Peyer's patch (tissue), 4 donors: Measurements from ENCODE around the gene CDHR1.

Experiments
- POLR2A ChIP-seq, 2 donors: fragments of 450-650 bp; IDR thresholded peaks; one replicate each; pipeline ENCODE4 v1.5.1; 2017; ENCODE audit warnings: antibody characterized with exemption in 2 of 2, mild to moderate bottlenecking in 2 of 2, moderate library complexity in 2 of 2
- TF ChIP-seq, protein P1 (sequence below), 6 experiments: fragments of 450-650 bp in 4 of 6; fragments of 200-600 bp in 2 of 6; sonication (generic) in 1 of 6; IDR thresholded peaks; one replicate each; pipeline ENCODE4 v1.5.1; 2017 to 2019; ENCODE audit warnings: antibody characterized with exemption in 6 of 6, mild to moderate bottlenecking in 3 of 6, moderate library complexity in 1 of 6

DNA sequence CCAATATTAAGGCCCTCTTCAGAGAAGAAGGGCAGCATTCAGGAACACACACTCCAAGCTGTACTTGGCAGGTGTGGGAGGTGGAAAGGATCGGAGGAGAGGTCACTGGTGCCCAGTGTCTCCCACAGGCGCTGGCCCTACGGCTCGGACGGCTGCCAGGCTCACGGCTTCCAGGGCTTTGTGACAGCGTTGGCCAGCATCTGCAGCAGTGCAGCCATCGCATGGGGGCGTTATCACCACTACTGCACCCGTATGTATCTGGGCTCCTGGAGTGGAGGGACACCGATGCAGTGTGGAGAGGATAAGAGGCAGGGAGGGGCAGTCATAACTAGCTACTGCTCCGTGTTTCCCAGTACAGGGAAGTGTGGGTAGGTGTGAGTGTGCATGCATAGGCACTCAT, 54.5 kb downstream of the CDHR1 start:
- TF ChIP-seq, protein P1, sequence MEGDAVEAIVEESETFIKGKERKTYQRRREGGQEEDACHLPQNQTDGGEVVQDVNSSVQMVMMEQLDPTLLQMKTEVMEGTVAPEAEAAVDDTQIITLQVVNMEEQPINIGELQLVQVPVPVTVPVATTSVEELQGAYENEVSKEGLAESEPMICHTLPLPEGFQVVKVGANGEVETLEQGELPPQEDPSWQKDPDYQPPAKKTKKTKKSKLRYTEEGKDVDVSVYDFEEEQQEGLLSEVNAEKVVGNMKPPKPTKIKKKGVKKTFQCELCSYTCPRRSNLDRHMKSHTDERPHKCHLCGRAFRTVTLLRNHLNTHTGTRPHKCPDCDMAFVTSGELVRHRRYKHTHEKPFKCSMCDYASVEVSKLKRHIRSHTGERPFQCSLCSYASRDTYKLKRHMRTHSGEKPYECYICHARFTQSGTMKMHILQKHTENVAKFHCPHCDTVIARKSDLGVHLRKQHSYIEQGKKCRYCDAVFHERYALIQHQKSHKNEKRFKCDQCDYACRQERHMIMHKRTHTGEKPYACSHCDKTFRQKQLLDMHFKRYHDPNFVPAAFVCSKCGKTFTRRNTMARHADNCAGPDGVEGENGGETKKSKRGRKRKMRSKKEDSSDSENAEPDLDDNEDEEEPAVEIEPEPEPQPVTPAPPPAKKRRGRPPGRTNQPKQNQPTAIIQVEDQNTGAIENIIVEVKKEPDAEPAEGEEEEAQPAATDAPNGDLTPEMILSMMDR (IDR thresholded peaks at IDR 0.05), result no peak
- no peak for TF ChIP-seq POLR2A (IDR thresholded peaks at IDR 0.05)
